Neutrophil (primary cell): ENCODE measurements around the gene COL6A1.

Experiments used
- H3K27ac ChIP-seq: fragments of 200-600 bp; sonication (generic); 2 replicates; pipeline ENCODE4 v1.5.1; 2016; ENCODE audit warnings: mild to moderate bottlenecking, moderate library complexity
- H3K27me3 ChIP-seq: fragments of 200-600 bp; sonication (generic); 2 replicates; pipeline ENCODE4 v1.6.0; 2016; ENCODE audit warnings: mild to moderate bottlenecking
- H3K36me3 ChIP-seq: fragments of 200-600 bp; sonication (generic); 2 replicates; pipeline ENCODE4 v1.5.1; 2017
- H3K4me1 ChIP-seq, 2 experiments: fragments of 200-600 bp in 1 of 2; sonication (generic) in 1 of 2; 1 replicate in 1 of 2; 2 replicates in 1 of 2; pipeline versions ENCODE4 v1.5.1 to v1.6.1; 2013 to 2016; ENCODE audit warnings: low read depth in 1 of 2, low read length in 1 of 2, mild to moderate bottlenecking in 1 of 2, moderate library complexity in 1 of 2; ENCODE audit not compliant: control insufficient read depth in 1 of 2, insufficient read depth in 1 of 2
- H3K4me3 ChIP-seq, 2 experiments: fragments of 200-600 bp in 1 of 2; sonication (generic) in 1 of 2; 1 replicate in 1 of 2; 2 replicates in 1 of 2; pipeline ENCODE4 v1.5.1; 2013 to 2016; ENCODE audit warnings: low read depth in 1 of 2, low read length in 1 of 2, mild to moderate bottlenecking in 1 of 2, moderate library complexity in 1 of 2
- H3K9me3 ChIP-seq: fragments of 200-600 bp; sonication (generic); 2 replicates; pipeline ENCODE4 v1.5.1; 2016
- TF ChIP-seq, protein P1 (sequence below): fragments of 200-600 bp; sonication (generic); IDR thresholded peaks from 2 replicates; pipeline ENCODE4 v1.5.1; 2016; ENCODE audit warnings: antibody characterized with exemption

COL6A1 gene

DNA sequence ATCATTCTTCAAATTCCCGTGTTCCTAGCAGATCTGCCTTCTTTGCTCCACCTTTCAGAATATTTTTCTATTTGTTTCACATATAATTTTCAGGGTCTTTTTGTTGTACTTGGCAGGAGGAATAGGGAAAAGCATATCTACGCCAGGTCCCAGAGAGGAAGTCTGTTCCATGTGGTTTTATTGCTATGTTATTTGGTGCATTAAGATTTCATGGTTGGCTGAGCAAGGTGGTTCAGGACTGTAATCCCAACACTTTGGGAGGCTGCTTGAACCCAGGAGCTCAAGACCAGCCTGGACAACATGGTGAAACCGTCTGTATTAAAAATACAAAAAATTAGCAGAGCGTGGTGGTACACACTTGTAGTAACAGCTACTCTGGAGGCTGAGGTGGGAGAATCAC is 36.1 kb downstream of the COL6A1 start:
- Histone ChIP-seq H3K4me3 (no peak overlapping the region), H3K36me3 (no peaks in the 10 kb centered on the region), H3K27me3 (peaks cover 61% of the 10 kb centered on the region), H3K4me1 (no peaks in the 10 kb centered on the region), H3K9me3 (no peaks in the 10 kb centered on the region), H3K27ac (no peak overlapping the region)
- TF ChIP-seq, protein P1, sequence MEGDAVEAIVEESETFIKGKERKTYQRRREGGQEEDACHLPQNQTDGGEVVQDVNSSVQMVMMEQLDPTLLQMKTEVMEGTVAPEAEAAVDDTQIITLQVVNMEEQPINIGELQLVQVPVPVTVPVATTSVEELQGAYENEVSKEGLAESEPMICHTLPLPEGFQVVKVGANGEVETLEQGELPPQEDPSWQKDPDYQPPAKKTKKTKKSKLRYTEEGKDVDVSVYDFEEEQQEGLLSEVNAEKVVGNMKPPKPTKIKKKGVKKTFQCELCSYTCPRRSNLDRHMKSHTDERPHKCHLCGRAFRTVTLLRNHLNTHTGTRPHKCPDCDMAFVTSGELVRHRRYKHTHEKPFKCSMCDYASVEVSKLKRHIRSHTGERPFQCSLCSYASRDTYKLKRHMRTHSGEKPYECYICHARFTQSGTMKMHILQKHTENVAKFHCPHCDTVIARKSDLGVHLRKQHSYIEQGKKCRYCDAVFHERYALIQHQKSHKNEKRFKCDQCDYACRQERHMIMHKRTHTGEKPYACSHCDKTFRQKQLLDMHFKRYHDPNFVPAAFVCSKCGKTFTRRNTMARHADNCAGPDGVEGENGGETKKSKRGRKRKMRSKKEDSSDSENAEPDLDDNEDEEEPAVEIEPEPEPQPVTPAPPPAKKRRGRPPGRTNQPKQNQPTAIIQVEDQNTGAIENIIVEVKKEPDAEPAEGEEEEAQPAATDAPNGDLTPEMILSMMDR = no peak

DNA sequence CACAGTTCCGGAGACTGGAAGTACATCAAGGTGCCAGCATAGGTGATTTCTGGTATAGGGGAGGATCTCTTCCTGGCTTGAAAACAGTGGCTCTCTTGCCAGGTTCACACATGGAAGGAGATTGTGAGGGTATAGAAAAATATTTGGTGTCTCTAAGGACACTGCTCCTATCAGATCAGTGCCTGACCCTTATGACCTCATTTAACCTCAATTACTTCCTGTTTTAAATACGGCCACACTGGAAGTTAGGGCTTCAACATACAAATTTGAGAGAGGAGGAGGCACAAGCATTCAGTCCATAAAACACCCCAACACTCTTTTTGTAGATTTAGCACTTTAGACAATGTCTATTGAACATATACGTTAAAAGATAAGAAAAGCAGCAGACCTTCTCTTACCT is 37.0 kb downstream of the COL6A1 start:
- TF ChIP-seq, protein P1 = no peak
- Histone ChIP-seq H3K27ac (no peak overlapping the region), H3K4me1 (no peaks in the 10 kb centered on the region), H3K4me3 (no peak overlapping the region), H3K9me3 (no peaks in the 10 kb centered on the region), H3K36me3 (no peaks in the 10 kb centered on the region), H3K27me3 (peaks cover 55% of the 10 kb centered on the region)

- TF ChIP-seq, protein P1 = no peak
- H3K9me3 ChIP-seq = no peaks in the 10 kb centered on the region
- no peaks in the 10 kb centered on the region for H3K4me1 ChIP-seq
- peaks cover 46% of the 10 kb centered on the region for H3K27me3 ChIP-seq
- no peak overlapping the region for H3K27ac ChIP-seq
- no peak overlapping the region for H3K4me3 ChIP-seq
- H3K36me3 ChIP-seq = no peaks in the 10 kb centered on the region
Measured at GRCh38 chr21:46020581-46020980, 39.0 kb downstream of the COL6A1 start.

DNA sequence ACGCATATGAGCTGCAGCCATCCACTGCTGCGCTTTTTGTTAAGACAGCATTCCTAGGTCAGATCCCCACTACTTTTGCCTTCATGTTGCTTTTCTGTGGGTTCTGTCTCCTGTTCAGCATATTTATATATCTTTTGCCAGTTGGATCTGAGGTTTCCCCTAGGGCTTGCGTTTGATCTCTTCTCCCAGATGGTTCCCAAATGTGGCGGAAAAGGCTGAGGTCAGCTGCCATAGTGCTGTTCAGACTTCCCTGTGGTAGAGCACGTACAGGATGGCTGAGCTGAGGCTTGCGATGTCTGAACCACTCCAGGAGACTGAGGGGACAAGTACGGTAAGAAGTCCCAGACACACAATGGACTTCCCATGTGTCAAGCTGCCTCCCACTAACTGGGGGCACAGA is 39.8 kb downstream of the COL6A1 start:
- no peak overlapping the region for H3K4me3 ChIP-seq
- TF ChIP-seq, protein P1 = no peak
- H3K27ac ChIP-seq = no peak overlapping the region
- H3K9me3 ChIP-seq = no peaks in the 10 kb centered on the region
- H3K4me1 ChIP-seq = no peaks in the 10 kb centered on the region
- H3K36me3 ChIP-seq = no peaks in the 10 kb centered on the region
- H3K27me3 ChIP-seq = peaks cover 46% of the 10 kb centered on the region

GRCh38 chr21:46021978-46022544 is 40.5 kb downstream of the COL6A1 start:
- Histone ChIP-seq H3K4me1 (no peaks in the 10 kb centered on the region), H3K4me3 (no peak overlapping the region), H3K36me3 (no peaks in the 10 kb centered on the region), H3K27me3 (peaks cover 49% of the 10 kb centered on the region), H3K9me3 (no peaks in the 10 kb centered on the region), H3K27ac (no peak overlapping the region)
- TF ChIP-seq, protein P1 = no peak
